Measurements from ENCODE around the gene ERAS.

GRCh38 chrX:48781705-48782104 is 44.6 kb upstream of the ERAS start:
- TF ChIP-seq CTCF (IDR thresholded peaks at IDR 0.05; ENCODE audit: poor library complexity, severe bottlenecking) (no peak), RAD21 (conservative IDR thresholded peaks at IDR 0.05) (no peak), EZH2 (IDR thresholded peaks at IDR 0.05; ENCODE audit: borderline replicate concordance, insufficient read depth, low read length, poor library complexity, severe bottlenecking) (no peak), TAF1 (IDR thresholded peaks at IDR 0.05; ENCODE audit: low read depth) (no peak)

Measured in neural cell (in vitro differentiated cells).